SK-N-SH (cell line): Measurements from ENCODE around the gene NFX1. TPM values are rescaled to one million over a fixed set of nuclear protein-coding genes. Genes with fewer than 3 reads are reported as not detected.
A peak's percentile ranks its signal among the peaks of the same experiment; 100 is the strongest.

Experiments used
- CTCF ChIA-PET: fragments of 300-600, 350-600 bp; formaldehyde crosslinking; extraction: SDS; loops from one replicate; lab custom pipeline; 2021; lab: Yijun Ruan, JAX
- POLR2A ChIA-PET: fragments of 350-600 bp; sonication (Branson Sonifier 250); formaldehyde crosslinking; extraction: SDS; loops from one replicate; lab custom pipeline; 2020; ENCODE audit warnings: antibody characterized with exemption, inconsistent platforms; lab: Yijun Ruan, JAX
- DNase-seq: peaks from one replicate; pipeline ENCODE4 v3.0.0; 2012
- H2AFZ ChIP-seq: fragments of 200-600 bp; sonication (generic); 2 replicates; pipeline ENCODE4 v1.8.1; 2016; ENCODE audit warnings: antibody characterized with exemption, mild to moderate bottlenecking, low read depth
- H3F3A ChIP-seq: fragments of 200-600 bp; sonication (generic); replicated peaks from 2 replicates; pipeline ENCODE3; 2016; ENCODE audit warnings: antibody characterized with exemption, mild to moderate bottlenecking; ENCODE audit not compliant: insufficient read depth
- H3K27ac ChIP-seq, 2 experiments: fragments of 200-500 bp in 1 of 2; fragments of 200-600 bp in 1 of 2; sonication (Bioruptor generic) in 1 of 2; sonication (generic), shearing (Covaris generic) in 1 of 2; 2 replicates each; pipeline versions ENCODE4 v1.5.1 to v1.6.1; 2014 to 2016; ENCODE audit warnings: low read depth in 2 of 2, inconsistent platforms in 1 of 2, low read length in 1 of 2, mild to moderate bottlenecking in 1 of 2, mixed read lengths in 1 of 2
- H3K27me3 ChIP-seq: fragments of 200-600 bp; sonication (generic), shearing (Covaris generic); 2 replicates; pipeline ENCODE4 v1.6.1; 2016; ENCODE audit warnings: mixed run types; ENCODE audit not compliant: insufficient read depth
- H3K36me3 ChIP-seq, 2 experiments: fragments of 200-500 bp in 1 of 2; fragments of 200-600 bp in 1 of 2; sonication (Bioruptor generic) in 1 of 2; sonication (generic) in 1 of 2; replicated peaks in 1 of 2; 2 replicates each; pipeline versions ENCODE3 to v1.5.1; 2014 to 2016; ENCODE audit warnings: low read length in 1 of 2, mild to moderate bottlenecking in 1 of 2; ENCODE audit not compliant: insufficient read depth in 2 of 2, control insufficient read depth in 1 of 2
- H3K4me1 ChIP-seq, 2 experiments: fragments of 200-500 bp in 1 of 2; fragments of 200-600 bp in 1 of 2; sonication (Bioruptor generic) in 1 of 2; sonication (generic), shearing (Covaris generic) in 1 of 2; 2 replicates each; pipeline versions ENCODE4 v1.5.1 to v1.6.1; 2014 to 2016; ENCODE audit warnings: low read depth in 1 of 2, low read length in 1 of 2, mixed run types in 1 of 2; ENCODE audit not compliant: insufficient read depth in 2 of 2, control insufficient read depth in 1 of 2
- H3K4me2 ChIP-seq: fragments of 200-600 bp; sonication (generic), shearing (Covaris generic); 2 replicates; pipeline ENCODE4 v1.6.1; 2017; ENCODE audit warnings: mixed run types
- H3K4me3 ChIP-seq, 2 experiments: fragments of 200-500 bp in 1 of 2; fragments of 200-600 bp in 1 of 2; sonication (Bioruptor generic) in 1 of 2; sonication (generic), shearing (Covaris generic) in 1 of 2; 2 replicates each; pipeline versions ENCODE4 v1.5.1 to v1.8.1; 2014 to 2016; ENCODE audit warnings: low read depth in 2 of 2, inconsistent platforms in 1 of 2, low read length in 1 of 2, mild to moderate bottlenecking in 1 of 2, mixed read lengths in 1 of 2, moderate library complexity in 1 of 2
- H3K79me2 ChIP-seq: fragments of 200-600 bp; sonication (generic); 2 replicates; pipeline ENCODE4 v1.8.1; 2017; ENCODE audit warnings: mild to moderate bottlenecking; ENCODE audit not compliant: insufficient read depth
- H3K9ac ChIP-seq: fragments of 200-600 bp; sonication (generic); 2 replicates; pipeline ENCODE4 v1.6.1; 2017; ENCODE audit warnings: mixed run types
- H3K9me2 ChIP-seq: fragments of 200-600 bp; sonication (generic); 2 replicates; pipeline ENCODE4 v1.6.1; 2017; ENCODE audit warnings: mixed run types
- H3K9me3 ChIP-seq: fragments of 200-600 bp; sonication (generic); 2 replicates; pipeline ENCODE4 v1.6.1; 2017; ENCODE audit warnings: mixed run types, mild to moderate bottlenecking, moderate library complexity
- H4K20me1 ChIP-seq: fragments of 200-600 bp; sonication (generic); 2 replicates; pipeline ENCODE4 v1.6.1; 2017; ENCODE audit warnings: mild to moderate bottlenecking, mixed run types; ENCODE audit not compliant: insufficient read depth
- CHD2 ChIP-seq: fragments of 150-350 bp; IDR thresholded peaks from 2 replicates; pipeline ENCODE4 v1.6.1; 2018; ENCODE audit warnings: low read length; ENCODE audit not compliant: partially characterized antibody
- CTCF ChIP-seq: fragments of 200-600 bp; sonication (generic); IDR thresholded peaks from 2 replicates; pipeline ENCODE4 v1.6.1; 2017; ENCODE audit warnings: antibody characterized with exemption, mild to moderate bottlenecking, moderate library complexity
- ELF1 ChIP-seq: IDR thresholded peaks from 2 replicates; pipeline ENCODE4 v1.4.0; 2012
- EP300 ChIP-seq, 2 experiments: IDR thresholded peaks; 2 replicates each; pipeline versions ENCODE4 v1.4.0 to v1.6.1; 2012; ENCODE audit warnings: borderline replicate concordance in 1 of 2, low read depth in 1 of 2, low read length in 1 of 2
- FOXJ3 ChIP-seq: sonication (generic); formaldehyde crosslinking; IDR thresholded peaks from 2 replicates; pipeline ENCODE4 v1.5.1; 2020; ENCODE audit warnings: mild to moderate bottlenecking, missing genetic modification reagents
- GABPA ChIP-seq: IDR thresholded peaks from 2 replicates; pipeline ENCODE4 v1.4.0; 2012; ENCODE audit warnings: low read depth, mild to moderate bottlenecking
- JUND ChIP-seq: IDR thresholded peaks from 2 replicates; pipeline ENCODE4 v1.4.0; 2012
- MAX ChIP-seq: IDR thresholded peaks from 2 replicates; pipeline ENCODE4 v1.4.0; 2012; ENCODE audit warnings: low read depth
- MEF2A ChIP-seq: IDR thresholded peaks from 2 replicates; pipeline ENCODE4 v1.4.0; 2012; ENCODE audit warnings: low read depth, borderline replicate concordance
- MXI1 ChIP-seq: IDR thresholded peaks from 2 replicates; pipeline ENCODE4 v1.6.1; 2012; ENCODE audit warnings: mild to moderate bottlenecking, low read depth, low read length, improper control_type of control experiment
- NFIC ChIP-seq: IDR thresholded peaks from 2 replicates; pipeline ENCODE4 v1.4.0; 2012; ENCODE audit warnings: borderline replicate concordance
- NRF1 ChIP-seq: IDR thresholded peaks from 2 replicates; pipeline ENCODE4 v1.6.1; 2012; ENCODE audit warnings: low read depth, mild to moderate bottlenecking, low read length
- POLR2AphosphoS5 ChIP-seq: IDR thresholded peaks from 2 replicates; pipeline ENCODE4 v1.6.1; 2012; ENCODE audit warnings: low read depth, low read length
- RXRA ChIP-seq: IDR thresholded peaks from 2 replicates; pipeline ENCODE4 v1.4.0; 2012; ENCODE audit warnings: low read depth, mild to moderate bottlenecking, borderline replicate concordance
- SIN3A ChIP-seq: IDR thresholded peaks from 2 replicates; pipeline ENCODE4 v1.6.1; 2012; ENCODE audit warnings: low read depth, mild to moderate bottlenecking, low read length, moderate library complexity, borderline replicate concordance
- SMC3 ChIP-seq: IDR thresholded peaks from 2 replicates; pipeline ENCODE4 v1.6.1; 2012; ENCODE audit warnings: low read depth, low read length, improper control_type of control experiment
- TAF1 ChIP-seq: IDR thresholded peaks from 2 replicates; pipeline ENCODE4 v1.6.1; 2012; ENCODE audit warnings: low read depth, mild to moderate bottlenecking, low read length, moderate library complexity, borderline replicate concordance
- TEAD4 ChIP-seq: IDR thresholded peaks from 2 replicates; pipeline ENCODE4 v1.4.0; 2012; ENCODE audit warnings: mild to moderate bottlenecking, borderline replicate concordance; ENCODE audit not compliant: insufficient read depth
- USF2 ChIP-seq: fragments of 150-350 bp; IDR thresholded peaks from 2 replicates; pipeline ENCODE4 v1.6.1; 2017; ENCODE audit warnings: antibody characterized with exemption, low read length, low read depth, borderline replicate concordance
- ZBTB33 ChIP-seq: IDR thresholded peaks from 2 replicates; pipeline ENCODE4 v1.4.0; 2012; ENCODE audit warnings: low read depth, borderline replicate concordance
- whole genome bisulfite sequencing: methylation state at CpG from one replicate; pipeline ENCODE4 v1.1.6; 2017; ENCODE audit warnings: low lambda C conversion rate; 5-methylcytosine and 5-hydroxymethylcytosine counted together
- polyA plus RNA-seq, 3 experiments: library from polyadenylated mRNA; depleted of rRNA; stranded (reverse); fragments of >200 nt; gene quantifications; 2 replicates each; pipeline ENCODE4 v1.2.3, GENCODE V29; 2012
- TF ChIP-seq, protein P1 (sequence below): IDR thresholded peaks from 2 replicates; pipeline ENCODE4 v1.6.1; 2012; ENCODE audit warnings: mild to moderate bottlenecking, low read depth, low read length, moderate library complexity
- TF ChIP-seq, protein P2 (sequence below): IDR thresholded peaks from 2 replicates; pipeline ENCODE4 v1.4.0; 2012; ENCODE audit warnings: low read depth, borderline replicate concordance

NFX1 gene
- polyA plus RNA-seq (2012; rRNA removed), result 19.6 and 27.6 TPM in 2 replicates
- 17.3 and 18.6 TPM in 2 replicates for polyA plus RNA-seq (2012; cell fraction: cytosol; rRNA removed)
- polyA plus RNA-seq (2012; cell fraction: nucleus; rRNA removed), result 30.8 and 45.4 TPM in 2 replicates

GRCh38 chr9:33290247-33291030 lies at the start of gene NFX1:
TSS of gene NFX1 (plus strand) at chr9:33290516. CDS start at chr9:33290573, 57 bp downstream.
- CTCF ChIA-PET, result interaction anchor here (1.2 to 1.6 kb wide), 2 partner anchors 64 to 163 kb away, joined by 3 to 6 read pairs; no protein-coding TSS in a partner anchor
- H3F3A ChIP-seq, result peaks cover 22% of the 10 kb centered on the region
- DNase-seq, result peak; percentile 94
- H3K27ac ChIP-seq, result peak within 1 kb of the TSS; percentile 94 to 98
- no peaks in the 10 kb centered on the region for H4K20me1 ChIP-seq
- H3K27me3 ChIP-seq, result no peaks in the 10 kb centered on the region
- H3K36me3 ChIP-seq, result peaks cover 34 to 46% of the 10 kb centered on the region in 2 experiments
- 3% methylated on average over 27 of the region's 63 CpGs for WGBS
- peaks cover 50% of the 10 kb centered on the region for H3K79me2 ChIP-seq
- no peaks in the 10 kb centered on the region for H3K9me3 ChIP-seq
- peak within 1 kb of the TSS; percentile 80 to 83 for H3K4me3 ChIP-seq
- H2AFZ ChIP-seq, result peak within 1 kb of the TSS; percentile 74
- peaks cover 0 to 11% of the 10 kb centered on the region in 2 experiments; a peak in 2 of 4 replicates for H3K4me1 ChIP-seq
- peak within 1 kb of the TSS; percentile 84 for H3K9ac ChIP-seq
- no peaks in the 10 kb centered on the region for H3K9me2 ChIP-seq
- POLR2A ChIA-PET, result interaction anchor here (0.8 to 2.1 kb wide), 4 partner anchors 16 to 740 kb away, joined by 3 to 10 read pairs (median 4); partner anchors contain the start of genes BAG1 and CHMP5
- peak within 1 kb of the TSS; percentile 79 for H3K4me2 ChIP-seq
- no peak for TF ChIP-seq RXRA
- TF ChIP-seq USF2, result peak; percentile 93
- TF ChIP-seq NFIC, result no peak; the same call in 1 of the 2 replicates
- TF ChIP-seq ELF1, result peak; percentile 71; the same call in 1 of the 2 replicates
- TF ChIP-seq SIN3A, result peak; percentile 93
- TF ChIP-seq MEF2A, result 0 out of 2 replicates have a peak, but pooled peaks have one; percentile 76
- TF ChIP-seq CTCF, result no peak
- peak; percentile 98 for TF ChIP-seq MAX
- TF ChIP-seq JUND, result no peak
- TF ChIP-seq ZBTB33, result peak; percentile 85; the same call in 1 of the 2 replicates
- peak; percentile 95 for TF ChIP-seq POLR2AphosphoS5
- TF ChIP-seq, protein P1, sequence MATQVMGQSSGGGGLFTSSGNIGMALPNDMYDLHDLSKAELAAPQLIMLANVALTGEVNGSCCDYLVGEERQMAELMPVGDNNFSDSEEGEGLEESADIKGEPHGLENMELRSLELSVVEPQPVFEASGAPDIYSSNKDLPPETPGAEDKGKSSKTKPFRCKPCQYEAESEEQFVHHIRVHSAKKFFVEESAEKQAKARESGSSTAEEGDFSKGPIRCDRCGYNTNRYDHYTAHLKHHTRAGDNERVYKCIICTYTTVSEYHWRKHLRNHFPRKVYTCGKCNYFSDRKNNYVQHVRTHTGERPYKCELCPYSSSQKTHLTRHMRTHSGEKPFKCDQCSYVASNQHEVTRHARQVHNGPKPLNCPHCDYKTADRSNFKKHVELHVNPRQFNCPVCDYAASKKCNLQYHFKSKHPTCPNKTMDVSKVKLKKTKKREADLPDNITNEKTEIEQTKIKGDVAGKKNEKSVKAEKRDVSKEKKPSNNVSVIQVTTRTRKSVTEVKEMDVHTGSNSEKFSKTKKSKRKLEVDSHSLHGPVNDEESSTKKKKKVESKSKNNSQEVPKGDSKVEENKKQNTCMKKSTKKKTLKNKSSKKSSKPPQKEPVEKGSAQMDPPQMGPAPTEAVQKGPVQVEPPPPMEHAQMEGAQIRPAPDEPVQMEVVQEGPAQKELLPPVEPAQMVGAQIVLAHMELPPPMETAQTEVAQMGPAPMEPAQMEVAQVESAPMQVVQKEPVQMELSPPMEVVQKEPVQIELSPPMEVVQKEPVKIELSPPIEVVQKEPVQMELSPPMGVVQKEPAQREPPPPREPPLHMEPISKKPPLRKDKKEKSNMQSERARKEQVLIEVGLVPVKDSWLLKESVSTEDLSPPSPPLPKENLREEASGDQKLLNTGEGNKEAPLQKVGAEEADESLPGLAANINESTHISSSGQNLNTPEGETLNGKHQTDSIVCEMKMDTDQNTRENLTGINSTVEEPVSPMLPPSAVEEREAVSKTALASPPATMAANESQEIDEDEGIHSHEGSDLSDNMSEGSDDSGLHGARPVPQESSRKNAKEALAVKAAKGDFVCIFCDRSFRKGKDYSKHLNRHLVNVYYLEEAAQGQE, result no peak
- TF ChIP-seq TAF1, result peak; percentile 68
- TF ChIP-seq MXI1, result peak; percentile 99
- peak in 1 of 2 experiments; percentile 53; a peak in 2 of 4 replicates for TF ChIP-seq EP300 (IDR thresholded peaks at IDR 0.05; ENCODE audit: borderline replicate concordance in 1 of 2, low read depth in 1 of 2, low read length in 1 of 2)
- TF ChIP-seq GABPA, result peak; percentile 83
- no peak for TF ChIP-seq FOXJ3 (CRISPR knock-in tag)
- no peak for TF ChIP-seq SMC3
- TF ChIP-seq, protein P2, sequence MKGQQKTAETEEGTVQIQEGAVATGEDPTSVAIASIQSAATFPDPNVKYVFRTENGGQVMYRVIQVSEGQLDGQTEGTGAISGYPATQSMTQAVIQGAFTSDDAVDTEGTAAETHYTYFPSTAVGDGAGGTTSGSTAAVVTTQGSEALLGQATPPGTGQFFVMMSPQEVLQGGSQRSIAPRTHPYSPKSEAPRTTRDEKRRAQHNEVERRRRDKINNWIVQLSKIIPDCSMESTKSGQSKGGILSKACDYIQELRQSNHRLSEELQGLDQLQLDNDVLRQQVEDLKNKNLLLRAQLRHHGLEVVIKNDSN, result peak; percentile 99
- TF ChIP-seq NRF1, result peak; percentile 95
- no peak for TF ChIP-seq TEAD4
- TF ChIP-seq CHD2, result peak; percentile 82
